Measurements from ENCODE around the gene GAB2.
"Not testable (repeated sequence)": the region's sequence is repeated elsewhere in the genome, so short reads cannot be mapped to it uniquely, and the experiment has no call there.

Gene GAB2

DNA sequence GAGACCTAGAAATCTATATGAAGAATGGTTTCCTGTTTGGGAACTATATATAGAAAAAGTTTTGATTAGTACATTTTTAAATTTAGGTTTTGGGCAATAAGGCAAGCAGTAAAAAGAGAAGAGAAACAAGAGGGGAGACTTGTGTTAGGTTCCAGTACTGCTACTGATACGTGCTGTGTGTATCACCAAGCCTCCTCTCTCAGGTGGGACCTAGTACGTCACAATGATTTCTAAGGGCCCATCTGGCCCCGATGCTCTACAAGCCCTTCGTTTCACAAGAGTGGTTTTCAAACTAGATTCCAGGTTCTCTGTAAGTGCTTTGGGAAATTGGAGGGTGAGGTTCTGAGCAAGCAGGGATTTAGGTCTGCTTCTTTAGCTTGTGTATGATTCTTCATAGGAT is 189.7 kb downstream of the GAB2 start:
- TF ChIP-seq, protein P1, sequence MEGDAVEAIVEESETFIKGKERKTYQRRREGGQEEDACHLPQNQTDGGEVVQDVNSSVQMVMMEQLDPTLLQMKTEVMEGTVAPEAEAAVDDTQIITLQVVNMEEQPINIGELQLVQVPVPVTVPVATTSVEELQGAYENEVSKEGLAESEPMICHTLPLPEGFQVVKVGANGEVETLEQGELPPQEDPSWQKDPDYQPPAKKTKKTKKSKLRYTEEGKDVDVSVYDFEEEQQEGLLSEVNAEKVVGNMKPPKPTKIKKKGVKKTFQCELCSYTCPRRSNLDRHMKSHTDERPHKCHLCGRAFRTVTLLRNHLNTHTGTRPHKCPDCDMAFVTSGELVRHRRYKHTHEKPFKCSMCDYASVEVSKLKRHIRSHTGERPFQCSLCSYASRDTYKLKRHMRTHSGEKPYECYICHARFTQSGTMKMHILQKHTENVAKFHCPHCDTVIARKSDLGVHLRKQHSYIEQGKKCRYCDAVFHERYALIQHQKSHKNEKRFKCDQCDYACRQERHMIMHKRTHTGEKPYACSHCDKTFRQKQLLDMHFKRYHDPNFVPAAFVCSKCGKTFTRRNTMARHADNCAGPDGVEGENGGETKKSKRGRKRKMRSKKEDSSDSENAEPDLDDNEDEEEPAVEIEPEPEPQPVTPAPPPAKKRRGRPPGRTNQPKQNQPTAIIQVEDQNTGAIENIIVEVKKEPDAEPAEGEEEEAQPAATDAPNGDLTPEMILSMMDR (conservative IDR thresholded peaks at IDR 0.05; ENCODE audit: low read depth, low read length) = no peak
- H3K4me3 ChIP-seq (ENCODE audit: low read depth, low read length) = no peak overlapping the region
- no peak for DNase-seq (ENCODE audit: low read depth)

DNA sequence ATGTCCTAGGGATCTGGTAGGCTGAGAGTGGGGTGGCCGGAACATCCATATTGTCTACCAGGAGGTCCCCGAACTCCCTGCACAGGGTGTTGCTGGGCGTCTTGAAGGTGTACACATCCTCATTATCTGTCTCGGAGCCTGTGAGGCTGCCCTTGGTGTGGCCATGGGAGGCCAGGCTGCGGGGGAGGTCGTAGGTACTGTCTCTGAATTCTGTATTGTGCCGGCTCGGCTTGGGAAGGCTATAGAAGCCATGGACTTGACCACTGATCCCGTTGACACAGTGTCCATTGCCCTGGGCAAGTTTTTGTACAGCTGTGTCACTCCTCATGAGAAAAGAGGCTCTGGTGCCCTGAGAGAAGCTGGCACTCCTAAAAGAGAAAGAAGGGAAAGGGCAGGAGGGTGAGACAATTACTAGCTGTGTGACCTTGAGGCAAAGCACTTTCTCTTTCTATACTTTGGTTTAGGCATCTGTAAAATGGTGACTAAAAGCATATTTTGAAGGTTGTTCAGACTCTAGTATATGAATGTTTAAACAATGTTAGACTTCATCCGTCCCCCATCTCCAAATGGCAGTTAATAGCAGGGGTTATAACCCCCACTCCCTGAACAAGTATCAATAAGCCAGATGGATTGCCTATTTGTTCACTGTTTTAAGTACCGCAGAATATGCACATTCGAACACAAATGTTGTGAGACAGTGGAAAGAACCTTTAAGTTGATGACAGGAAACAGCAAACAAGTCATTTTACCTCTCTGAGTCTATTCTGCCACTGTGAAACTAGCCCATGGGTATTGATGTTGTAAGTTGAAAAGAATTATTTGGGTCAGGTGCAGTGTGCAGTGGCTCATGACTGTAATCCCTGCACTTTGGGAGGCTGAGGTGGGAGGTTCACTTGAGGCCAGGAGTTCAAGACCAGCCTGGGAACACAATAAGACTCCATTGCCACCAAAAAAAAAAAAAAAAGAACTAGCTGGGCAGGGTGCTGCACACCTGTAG is 190.6 kb downstream of the GAB2 start:
- TF ChIP-seq, protein P1 (conservative IDR thresholded peaks at IDR 0.05; ENCODE audit: low read depth, low read length) = no peak
- no peak for DNase-seq (ENCODE audit: low read depth)
- no peak overlapping the region for H3K4me3 ChIP-seq (ENCODE audit: low read depth, low read length)

GRCh38 chr11:78224906-78225420 is 192.7 kb downstream of the GAB2 start:
- H3K4me3 ChIP-seq (ENCODE audit: low read depth, low read length) = no peak overlapping the region
- DNase-seq (ENCODE audit: low read depth) = no peak
- TF ChIP-seq, protein P1 (conservative IDR thresholded peaks at IDR 0.05; ENCODE audit: low read depth, low read length) = no peak

DNA sequence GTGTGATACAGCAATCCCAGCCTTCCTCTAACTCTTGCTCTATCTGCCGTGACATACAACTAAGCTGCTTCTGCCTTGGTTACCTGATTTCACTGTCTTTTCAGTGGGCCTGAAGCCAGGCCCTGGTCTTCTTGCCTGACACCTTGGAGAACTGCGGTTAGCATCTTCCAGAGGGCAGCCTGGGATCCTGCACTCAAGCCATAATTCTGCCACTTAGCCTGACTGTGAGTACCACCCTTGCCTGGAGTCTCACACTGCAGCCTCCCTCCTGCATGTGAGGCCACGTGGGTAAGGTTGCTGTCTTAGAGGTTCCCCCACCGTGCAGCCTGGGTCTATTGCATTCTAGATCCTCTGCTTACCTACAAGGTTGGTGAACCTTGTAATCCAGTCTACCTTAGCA is 193.1 kb downstream of the GAB2 start:
- no peak for DNase-seq (ENCODE audit: low read depth)
- H3K4me3 ChIP-seq (ENCODE audit: low read depth, low read length) = no peak overlapping the region
- TF ChIP-seq, protein P1 (conservative IDR thresholded peaks at IDR 0.05; ENCODE audit: low read depth, low read length) = no peak

GRCh38 chr11:78223320-78223954 is 194.2 kb downstream of the GAB2 start:
- no peak overlapping the region for H3K4me3 ChIP-seq (ENCODE audit: low read depth, low read length)
- TF ChIP-seq, protein P1 (conservative IDR thresholded peaks at IDR 0.05; ENCODE audit: low read depth, low read length) = no peak
- DNase-seq (ENCODE audit: low read depth) = no peak

DNA sequence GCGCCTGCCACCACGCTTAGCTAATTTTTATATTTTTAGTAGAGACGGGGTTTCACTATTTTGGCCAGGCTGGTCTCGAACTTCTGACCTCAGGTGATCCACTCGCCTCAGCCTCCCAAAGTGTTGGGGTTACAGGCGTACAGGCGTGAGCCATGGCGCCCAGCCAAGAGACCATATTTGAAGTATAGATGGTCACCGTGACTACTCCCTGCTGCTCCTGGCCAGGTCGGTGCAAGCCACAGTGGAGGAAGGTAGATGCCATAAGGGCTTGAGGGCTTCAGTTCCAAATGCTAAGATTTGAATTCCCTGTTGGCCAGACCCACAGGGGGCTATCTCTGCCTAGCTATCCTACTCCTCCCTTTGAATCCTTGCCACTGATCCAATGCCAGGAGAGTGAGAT is 194.9 kb downstream of the GAB2 start:
- DNase-seq (ENCODE audit: low read depth); H3K4me3 ChIP-seq (ENCODE audit: low read depth, low read length): not testable (repeated sequence)

Measured in choroid plexus epithelial cell (primary cell).